Measurements from ENCODE around the gene GCLM.

DNA sequence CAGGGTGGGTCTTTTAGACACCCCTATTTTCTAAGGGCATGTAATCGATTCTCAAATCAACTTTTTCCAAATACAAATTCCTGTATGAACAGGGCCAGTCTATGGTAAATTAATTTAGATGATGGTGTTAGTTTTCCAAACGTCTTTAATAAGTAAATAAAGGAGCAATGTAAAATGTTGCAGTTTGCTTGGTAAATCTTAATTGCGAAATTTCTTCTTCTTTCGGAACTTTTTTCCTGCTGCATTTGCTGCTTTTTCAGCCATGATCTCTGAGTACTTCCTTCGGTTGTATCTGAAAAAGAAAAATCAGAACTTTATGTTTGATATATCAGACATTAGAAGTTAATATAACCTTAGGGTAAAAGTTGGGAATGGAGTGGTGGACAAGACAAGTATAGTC is 39.6 kb downstream of the GCLM start:
- TF ChIP-seq CTCF (IDR thresholded peaks at IDR 0.05; ENCODE audit: extremely low read depth in 1 of 2, insufficient read depth in 1 of 2, low read depth in 1 of 2, low read length in 2 of 2) (no peak), POLR2A (IDR thresholded peaks at IDR 0.05; ENCODE audit: low read depth, low read length) (no peak), GATA2 (IDR thresholded peaks at IDR 0.05; ENCODE audit: insufficient read depth, insufficient read length, low read depth, low read length) (no peak), JUN (IDR thresholded peaks at IDR 0.05; ENCODE audit: borderline replicate concordance, insufficient read depth, insufficient read length, low read depth) (no peak), POLR2AphosphoS5 (IDR thresholded peaks at IDR 0.05; ENCODE audit: insufficient read depth, low read depth, low read length) (no peak), EZH2 (IDR thresholded peaks at IDR 0.05; ENCODE audit: borderline replicate concordance, low read depth, low read length, severe bottlenecking) (no peak), MAX (IDR thresholded peaks at IDR 0.05; ENCODE audit: insufficient read depth, insufficient read length) (no peak), MYC (IDR thresholded peaks at IDR 0.05; ENCODE audit: low read depth, low read length) (no peak), FOS (IDR thresholded peaks at IDR 0.05; ENCODE audit: borderline replicate concordance, insufficient read depth, low read length) (no peak)
